Raji (cell line): ENCODE results near the gene CHST15.

Experiments used
- POLR2A ChIP-seq: IDR thresholded peaks from 2 replicates; pipeline ENCODE4 v1.6.1; 2011; ENCODE audit warnings: low read depth, low read length, control low read depth; ENCODE audit not compliant: insufficient read depth

The CHST15 gene

DNA sequence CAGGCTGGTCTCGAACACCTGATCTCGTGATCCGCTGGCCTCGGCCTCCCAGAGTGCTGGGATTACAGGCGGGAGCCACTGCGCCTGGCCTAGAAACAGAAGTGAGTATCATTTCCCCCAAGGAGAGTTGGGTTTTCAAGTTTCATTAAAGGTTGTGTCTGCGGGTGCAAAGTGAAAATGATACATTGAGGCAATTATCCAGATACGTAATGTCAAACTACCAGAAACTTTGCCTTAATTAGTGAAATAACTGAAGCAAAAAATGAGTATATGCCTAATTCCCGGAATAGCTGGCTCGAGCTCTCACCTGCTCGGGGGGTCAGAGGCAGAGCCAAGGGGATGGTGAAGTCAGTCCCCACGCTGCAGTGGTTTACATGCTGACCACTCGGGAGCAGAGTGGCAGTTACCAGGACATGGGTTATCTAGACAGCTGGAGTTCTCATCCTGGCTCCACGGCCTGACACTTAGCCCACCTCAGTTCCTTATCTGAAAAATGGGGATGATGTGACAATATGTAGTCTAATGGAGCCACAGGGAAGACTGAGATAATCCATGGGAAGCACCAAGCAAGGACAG lies 25.5 kb downstream of the CHST15 start:
- TF ChIP-seq POLR2A, result no peak

DNA sequence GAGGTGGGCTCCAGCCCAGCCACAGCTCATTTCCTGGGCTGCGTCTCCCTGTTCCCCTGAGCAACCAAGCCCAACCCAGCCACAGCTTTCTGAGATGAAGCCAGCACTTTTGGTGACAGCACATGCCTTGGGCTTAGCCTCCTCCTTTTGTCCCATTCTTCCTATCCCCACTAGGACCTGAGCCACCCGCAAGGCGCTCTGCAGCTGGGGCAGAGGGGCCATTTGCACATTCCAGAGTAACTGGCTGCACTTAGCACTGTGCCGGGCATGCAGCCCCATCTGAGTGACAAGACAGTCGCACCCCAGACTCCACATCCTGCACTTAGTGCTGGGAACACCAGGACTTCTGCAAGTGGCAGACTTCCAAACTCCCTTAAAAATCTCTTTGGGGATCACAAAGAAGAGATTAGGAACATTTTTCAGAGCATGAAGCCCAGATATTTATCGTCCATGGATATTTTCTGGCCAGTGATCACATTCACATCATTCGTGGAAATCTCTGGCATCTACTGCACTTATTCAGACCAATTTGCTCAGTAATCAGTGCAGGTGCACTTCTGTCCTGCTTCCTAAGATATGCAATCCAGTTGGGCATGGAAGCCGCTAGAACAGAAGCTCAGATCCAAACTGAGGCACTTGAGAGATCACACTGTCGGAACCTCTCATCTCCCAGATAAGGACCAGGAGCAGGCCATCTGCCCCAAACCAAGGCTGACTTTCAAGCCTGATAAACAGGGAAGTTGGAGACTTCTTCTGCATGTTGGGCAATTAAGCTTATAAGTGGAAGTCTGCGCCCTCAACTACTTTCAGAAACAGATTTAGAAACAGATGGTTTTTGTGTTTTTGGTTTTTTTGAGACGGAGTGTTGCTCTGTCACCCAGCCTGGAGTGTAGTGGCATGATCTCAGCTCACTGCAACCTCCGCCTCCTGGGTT lies 26.4 kb downstream of the CHST15 start:
- no peak for TF ChIP-seq POLR2A

DNA sequence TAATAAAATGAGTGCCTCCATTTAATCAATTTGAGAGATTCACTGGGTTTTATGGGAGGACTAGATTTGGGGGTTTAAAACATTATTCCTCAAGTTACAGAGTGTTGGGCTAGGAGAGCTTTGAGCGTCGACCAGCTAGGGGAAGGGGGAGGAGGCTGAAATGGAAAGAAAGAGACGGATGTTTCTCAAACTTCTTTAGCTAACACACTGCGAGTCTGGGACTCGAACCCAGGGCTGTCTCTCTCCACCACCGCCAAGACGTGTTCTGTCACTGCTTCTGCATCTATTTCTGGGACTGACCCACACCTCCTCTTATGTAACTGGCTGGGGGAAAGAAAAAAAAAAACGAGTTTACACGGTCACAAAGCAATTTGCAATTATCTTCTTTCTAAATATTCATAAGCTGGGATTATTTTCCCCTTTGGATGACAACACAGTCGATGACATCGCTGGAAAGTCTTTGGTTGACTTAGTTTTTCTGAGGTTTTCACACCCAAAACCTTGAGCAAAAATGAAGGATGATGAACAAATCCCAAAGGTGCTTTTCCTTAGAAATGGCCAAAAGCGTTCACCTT lies 27.2 kb downstream of the CHST15 start:
- no peak for TF ChIP-seq POLR2A

DNA sequence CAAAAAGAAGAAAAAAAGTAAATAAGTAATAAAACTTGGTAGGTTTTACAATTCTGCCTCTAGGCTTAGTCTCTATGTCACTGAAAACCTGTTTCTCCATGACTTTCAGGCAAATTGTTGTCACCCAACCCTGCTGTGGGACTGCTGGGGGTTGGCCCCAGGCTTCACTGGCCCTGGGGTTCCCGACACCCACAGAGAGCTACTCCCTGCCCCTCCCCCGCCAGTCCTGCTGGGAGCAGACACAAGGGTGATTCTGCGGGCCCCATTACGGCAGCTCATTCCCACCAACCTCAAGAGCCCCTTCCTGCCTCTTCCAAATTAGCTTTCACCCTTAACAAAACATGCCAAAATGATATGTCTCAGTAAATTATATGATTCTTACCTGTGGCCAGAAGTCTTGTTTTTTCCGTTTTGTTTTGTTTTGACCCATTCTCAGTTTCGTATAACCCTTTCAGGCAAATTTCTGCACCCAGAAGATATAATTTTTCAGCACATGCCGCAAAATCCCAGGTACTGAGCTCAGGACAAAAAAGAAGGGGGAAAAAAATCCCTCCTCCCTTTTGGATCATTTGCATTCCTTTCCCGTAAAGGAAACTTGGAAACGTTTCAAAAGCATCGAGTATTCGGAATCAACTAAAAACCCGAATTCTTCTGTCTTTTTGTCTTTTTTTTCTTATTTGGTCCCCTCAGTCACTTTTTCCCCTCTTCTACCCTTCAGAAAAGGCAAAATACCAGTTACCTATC lies 27.8 kb downstream of the CHST15 start:
- no peak for TF ChIP-seq POLR2A

DNA sequence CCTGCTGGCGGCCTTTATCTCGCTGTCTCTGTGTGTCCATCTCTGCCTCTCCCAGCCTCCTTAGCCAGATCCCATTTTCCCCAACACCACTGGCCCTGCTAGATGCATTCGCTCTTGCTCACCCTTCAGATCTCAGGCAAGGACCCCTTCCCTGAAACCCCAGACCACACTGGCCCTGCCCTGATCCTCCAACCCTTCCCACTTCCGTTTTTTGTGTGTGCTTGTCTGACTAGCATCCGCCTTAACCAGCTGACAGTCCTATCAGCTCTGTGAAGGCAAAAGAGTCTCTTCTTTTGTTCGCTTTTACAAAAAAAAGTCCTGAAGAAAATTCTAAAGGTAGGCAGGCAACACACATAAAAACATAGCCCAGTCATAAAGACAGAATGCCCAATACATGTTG lies 28.7 kb downstream of the CHST15 start:
- TF ChIP-seq POLR2A, result no peak

DNA sequence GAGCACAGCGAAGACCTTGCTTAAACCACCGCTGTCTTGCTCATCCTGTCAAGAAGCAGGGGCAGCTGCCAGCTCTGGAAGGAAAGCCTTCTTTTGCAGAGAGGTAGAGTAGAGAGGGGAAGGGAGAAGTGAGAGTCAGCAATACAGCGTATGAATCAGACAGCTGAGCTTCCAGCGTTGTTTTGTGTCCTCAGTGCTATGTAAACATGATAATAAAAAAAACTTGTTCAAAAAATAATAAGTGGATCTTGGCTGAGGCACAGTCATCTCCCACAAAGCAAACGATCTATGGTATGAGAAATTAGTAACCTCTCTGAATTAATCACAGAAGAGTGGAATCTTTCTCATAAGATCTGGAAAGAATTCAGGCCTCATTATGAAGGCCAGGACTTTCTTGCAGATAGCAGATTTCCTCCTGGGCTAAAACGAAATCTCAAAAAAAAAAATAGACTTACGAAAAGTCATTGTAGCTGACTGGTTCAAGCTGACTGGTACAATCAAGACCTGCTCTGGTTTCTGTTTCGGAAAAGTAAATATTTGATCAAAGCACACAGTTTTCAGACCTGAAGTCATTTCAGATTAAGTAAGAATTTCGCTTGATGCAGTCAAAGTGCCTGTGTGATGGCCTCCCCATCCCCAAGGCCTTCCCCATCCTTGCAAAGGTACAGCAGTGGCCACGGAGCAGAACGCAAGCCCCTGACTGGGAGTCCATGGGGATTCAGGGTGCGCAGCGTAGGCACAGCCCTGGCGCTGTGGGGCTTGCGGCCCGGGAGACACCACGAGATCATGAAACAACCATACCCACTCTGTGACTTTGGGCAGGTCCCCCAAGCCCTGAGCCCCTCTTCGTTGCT lies 29.4 kb downstream of the CHST15 start:
- TF ChIP-seq POLR2A, result no peak

DNA sequence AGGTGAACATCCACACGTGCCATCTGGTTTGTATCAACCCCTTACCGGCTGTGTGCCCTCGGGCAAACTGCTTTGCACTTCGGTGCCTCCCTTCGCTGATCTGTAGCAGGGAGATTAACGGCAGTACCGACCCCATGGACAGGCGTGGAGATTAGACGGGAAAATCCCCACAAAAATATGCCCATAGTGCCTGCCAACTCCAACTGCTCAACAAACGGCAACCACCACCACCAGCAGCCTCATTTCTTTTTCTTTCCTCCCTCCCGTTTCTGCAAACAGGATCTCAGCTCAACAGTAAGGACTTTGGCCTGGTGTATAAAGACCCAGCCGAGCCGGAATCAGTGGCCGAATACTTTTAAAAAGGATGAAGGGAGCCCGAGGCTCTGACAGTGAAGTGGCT lies 31.0 kb downstream of the CHST15 start:
- no peak for TF ChIP-seq POLR2A

DNA sequence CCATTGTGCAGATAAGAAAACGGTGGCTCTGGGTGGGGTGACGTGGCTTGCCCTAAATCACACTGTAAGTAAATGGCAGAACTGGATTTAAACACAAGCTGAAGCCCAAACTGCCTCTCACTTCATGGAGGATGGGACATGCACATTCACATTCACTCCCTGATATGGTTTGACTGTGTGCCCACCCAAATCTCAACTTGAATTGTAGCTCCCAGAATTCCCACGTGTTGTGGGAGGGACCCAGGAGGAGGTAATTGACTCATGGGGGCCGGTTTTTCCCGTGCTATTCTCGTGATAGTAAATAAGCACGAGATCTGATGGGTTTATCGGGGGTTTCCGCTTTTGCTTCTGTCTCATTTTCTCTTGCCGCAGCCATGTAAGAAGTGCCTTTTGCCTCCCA lies 32.4 kb downstream of the CHST15 start:
- TF ChIP-seq POLR2A, result no peak

DNA sequence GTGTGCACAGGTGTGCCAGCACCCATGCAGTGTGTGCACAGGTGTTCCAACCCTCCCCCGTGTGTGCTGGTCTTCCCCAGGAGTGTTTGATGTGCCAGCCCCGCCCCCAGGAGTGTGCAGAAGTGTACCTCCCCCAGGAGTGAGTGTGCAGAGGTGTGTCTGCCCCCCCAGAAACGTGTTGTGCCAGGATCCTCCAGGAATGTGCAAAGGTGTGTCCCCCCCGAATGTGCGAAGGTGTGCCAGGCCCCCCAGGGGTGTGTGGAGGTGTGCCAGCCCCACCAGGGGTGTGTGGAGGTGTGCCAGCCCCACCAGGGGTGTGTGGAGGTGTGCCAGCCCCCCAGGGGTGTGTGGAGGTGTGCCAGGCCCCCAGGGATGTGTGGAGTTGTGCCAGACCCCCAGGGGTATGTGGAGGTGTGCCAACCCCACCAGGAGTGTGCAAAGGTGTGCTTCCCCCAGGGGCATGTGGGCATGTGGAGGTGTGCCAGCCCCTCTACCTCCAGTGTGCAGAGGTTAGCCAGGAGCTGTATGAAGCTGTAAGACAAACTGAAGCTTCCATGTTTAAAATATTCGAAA lies 33.2 kb downstream of the CHST15 start:
- TF ChIP-seq POLR2A, result no peak

DNA sequence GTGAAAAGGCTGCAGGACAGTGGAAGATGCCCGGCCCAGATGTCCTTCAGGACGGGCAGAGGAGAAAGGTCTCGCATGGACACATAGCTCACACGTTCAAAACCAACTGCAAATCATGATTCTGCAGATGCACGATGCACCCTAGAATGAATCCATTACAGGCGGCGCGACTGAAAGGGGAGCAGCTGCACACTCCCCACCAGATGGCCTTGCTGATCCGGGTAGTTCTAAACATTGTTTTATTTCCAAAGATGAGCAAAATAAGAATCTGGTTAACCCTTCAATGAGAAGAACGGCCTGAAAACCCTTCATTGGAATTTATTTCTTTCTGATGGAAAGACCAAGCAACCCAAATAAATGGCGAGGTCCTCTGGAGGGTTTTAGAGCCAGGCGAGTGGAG lies 33.8 kb downstream of the CHST15 start:
- no peak for TF ChIP-seq POLR2A

DNA sequence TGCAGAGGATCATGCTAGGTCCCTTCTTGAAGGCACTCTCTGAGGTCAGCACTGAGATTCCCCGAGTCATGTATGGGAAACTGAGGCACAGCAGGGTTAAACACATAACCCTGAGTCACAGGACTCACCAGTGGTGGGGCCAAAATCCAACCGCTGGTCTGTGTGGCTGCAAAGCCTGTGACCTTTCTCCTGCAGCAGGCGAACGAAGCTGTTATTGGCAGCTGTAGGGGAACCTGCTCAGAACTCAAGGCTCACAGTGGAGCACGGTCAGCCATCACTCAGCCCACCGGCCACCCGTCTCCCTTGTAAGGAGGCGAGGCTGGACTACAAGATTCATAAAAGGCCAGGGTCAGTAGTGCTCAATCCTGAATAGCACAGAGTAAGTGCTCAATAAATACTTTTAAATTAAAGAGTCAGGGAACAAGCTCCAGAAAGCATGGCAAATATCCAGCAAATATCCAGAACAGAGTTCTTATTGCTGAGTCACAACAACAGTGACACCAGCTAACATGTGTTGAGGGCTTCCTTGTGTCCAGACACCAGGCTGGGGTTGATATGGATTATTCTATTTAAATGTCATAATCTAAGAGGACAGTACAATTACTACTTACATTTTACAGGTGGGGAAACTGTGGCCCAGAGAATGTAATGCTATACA lies 34.9 kb downstream of the CHST15 start:
- no peak for TF ChIP-seq POLR2A

DNA sequence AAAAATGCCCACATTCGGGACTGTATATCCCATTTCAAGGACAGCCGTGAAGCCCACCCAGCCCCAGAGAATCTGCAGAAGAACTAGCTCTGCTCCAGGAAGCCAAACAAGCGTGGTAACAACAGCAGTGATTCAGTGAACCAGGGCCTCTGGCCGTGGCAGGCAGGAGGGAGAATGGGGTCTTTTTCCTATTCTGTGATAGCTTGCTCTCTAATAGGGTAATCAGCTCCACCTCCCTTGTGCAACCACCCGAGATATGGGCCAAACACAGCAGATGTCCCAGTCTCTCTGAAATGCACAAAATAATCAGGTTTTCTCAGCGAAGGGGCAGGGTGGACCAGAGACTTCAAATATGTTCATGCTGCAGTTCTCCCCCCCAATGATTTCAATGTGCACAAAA lies 35.8 kb downstream of the CHST15 start:
- TF ChIP-seq POLR2A, result no peak

DNA sequence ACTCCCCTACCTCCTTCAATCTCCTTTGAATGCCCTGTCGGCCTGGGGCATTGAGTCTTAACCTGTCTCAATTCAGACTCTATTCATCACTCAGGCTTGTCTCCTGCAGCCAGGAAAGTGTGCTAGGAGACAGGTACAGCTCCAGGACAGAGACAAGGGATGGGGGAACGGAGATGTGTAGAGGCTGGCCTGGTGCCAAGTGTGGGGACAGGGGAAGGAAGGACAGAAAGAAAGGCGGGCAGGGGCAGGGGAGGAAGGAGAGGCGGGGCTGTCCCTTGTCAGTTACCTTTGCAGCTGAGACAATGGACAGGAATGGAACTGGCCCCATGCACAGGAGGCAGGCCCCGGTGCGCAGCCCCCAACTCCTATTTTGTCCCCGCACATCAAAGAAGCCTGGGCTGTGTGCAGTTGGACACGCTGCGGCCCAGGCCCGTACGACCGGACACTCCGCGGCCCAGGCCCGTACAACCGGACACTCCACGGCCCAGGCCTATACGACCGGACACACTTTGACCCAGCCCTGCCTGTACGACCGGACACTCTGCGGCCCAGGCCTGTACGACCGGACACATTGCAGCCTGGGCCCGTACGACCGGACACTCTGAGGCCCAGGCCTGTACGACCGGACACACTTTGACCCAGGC lies 36.9 kb downstream of the CHST15 start:
- TF ChIP-seq POLR2A, result no peak
